GM23338 (cell line): ENCODE results near the gene DNAI1. TPM values are rescaled to one million over a fixed set of nuclear protein-coding genes. Genes with fewer than 3 reads are reported as not detected.

Source experiments
- ATAC-seq: fragments of 200-7000 bp; cut with Tn5 transposase; 3 replicates; pipeline ENCODE4 v1.9.1; 2020
- DNase-seq: peaks from one replicate; pipeline ENCODE4 v3.0.0-alpha.2; 2015; ENCODE audit warnings: low spot score
- H2AFZ ChIP-seq: fragments of 200-600 bp; sonication (generic); 2 replicates; pipeline ENCODE4 v1.8.0; 2016; ENCODE audit warnings: antibody characterized with exemption, mild to moderate bottlenecking, moderate library complexity
- H3F3A ChIP-seq: fragments of 200-600 bp; sonication (generic); replicated peaks from 2 replicates; pipeline ENCODE4 v1.8.0; 2017; ENCODE audit warnings: antibody characterized with exemption, mixed run types, low read depth
- H3K27ac ChIP-seq: fragments of 200-600 bp; sonication (generic); 2 replicates; pipeline ENCODE4 v1.6.1; 2016; ENCODE audit warnings: low read depth
- H3K27me3 ChIP-seq: fragments of 200-600 bp; sonication (generic); 2 replicates; pipeline ENCODE4 v1.8.0; 2016; ENCODE audit warnings: mild to moderate bottlenecking, mixed run types, moderate library complexity; ENCODE audit not compliant: insufficient read depth
- H3K36me3 ChIP-seq: fragments of 200-600 bp; sonication (generic); 2 replicates; pipeline ENCODE4 v1.8.0; 2016; ENCODE audit warnings: mild to moderate bottlenecking; ENCODE audit not compliant: insufficient read depth
- H3K4me1 ChIP-seq: fragments of 200-600 bp; sonication (generic); 2 replicates; pipeline ENCODE4 v1.8.0; 2016; ENCODE audit warnings: mild to moderate bottlenecking, moderate library complexity; ENCODE audit not compliant: insufficient read depth
- H3K4me2 ChIP-seq: fragments of 200-600 bp; sonication (generic); 2 replicates; pipeline ENCODE4 v1.7.1; 2017; ENCODE audit warnings: mixed run types
- H3K4me3 ChIP-seq: fragments of 200-600 bp; sonication (generic); 2 replicates; pipeline ENCODE4 v1.6.1; 2016; ENCODE audit warnings: mixed run types
- H3K79me2 ChIP-seq: fragments of 200-600 bp; sonication (generic); replicated peaks from 2 replicates; pipeline ENCODE4 v1.8.0; 2017; ENCODE audit warnings: mild to moderate bottlenecking; ENCODE audit not compliant: insufficient read depth
- H3K9me2 ChIP-seq: fragments of 200-600 bp; sonication (generic); 2 replicates; pipeline ENCODE4 v1.8.0; 2017; ENCODE audit not compliant: insufficient read depth
- H4K20me1 ChIP-seq: fragments of 200-600 bp; sonication (generic); replicated peaks from 2 replicates; pipeline ENCODE4 v1.8.0; 2017; ENCODE audit warnings: mild to moderate bottlenecking; ENCODE audit not compliant: insufficient read depth
- H3K27ac Mint-ChIP-seq: 2 replicates; pipeline ENCODE4 v1.8.0; 2020; ENCODE audit warnings: inconsistent platforms, mild to moderate bottlenecking, moderate library complexity, mixed read lengths
- H3K27me3 Mint-ChIP-seq: 3 replicates; pipeline ENCODE4 v1.8.0; 2022; ENCODE audit warnings: low read depth, mild to moderate bottlenecking, moderate library complexity, mixed read lengths, inconsistent platforms; ENCODE audit not compliant: insufficient read depth, poor library complexity
- H3K36me3 Mint-ChIP-seq: 3 replicates; pipeline ENCODE4 v1.8.0; 2021; ENCODE audit warnings: low read depth, mild to moderate bottlenecking, inconsistent platforms, moderate library complexity, mixed read lengths
- H3K4me1 Mint-ChIP-seq: 3 replicates; pipeline ENCODE4 v1.8.0; 2020; ENCODE audit warnings: mild to moderate bottlenecking, inconsistent platforms, mixed read lengths
- H3K4me3 Mint-ChIP-seq: 3 replicates; pipeline ENCODE4 v1.8.0; 2021; ENCODE audit warnings: moderate library complexity, mild to moderate bottlenecking, inconsistent platforms, mixed read lengths
- H3K9me3 Mint-ChIP-seq: 3 replicates; pipeline ENCODE4 v1.8.0; 2020; ENCODE audit warnings: moderate library complexity, mild to moderate bottlenecking, inconsistent platforms, mixed read lengths
- POLR2AphosphoS5 ChIP-seq: IDR thresholded peaks from 2 replicates; pipeline ENCODE4 v1.6.1; 2016; ENCODE audit warnings: antibody characterized with exemption, low read depth
- ZNF114 ChIP-seq: fragments of 250-450 bp; sonication (Bioruptor Pico); IDR thresholded peaks from 2 replicates; pipeline ENCODE4 v1.5.0; 2020; ENCODE audit warnings: mild to moderate bottlenecking, moderate library complexity
- ZNF331 ChIP-seq: fragments of 250-450 bp; sonication (Bioruptor Pico); IDR thresholded peaks from 2 replicates; pipeline ENCODE4 v1.5.0; 2020; ENCODE audit warnings: low read depth, mild to moderate bottlenecking, moderate library complexity
- polyA plus RNA-seq: library from polyadenylated mRNA; unstranded; fragments of >200 nt; fragmentation: Nextera tagmentation; extraction: Ambion mirVana; gene quantifications from 2 replicates; pipeline ENCODE4 v1.2.1, GENCODE V29; 2016
- total RNA-seq: library from RNA; depleted of rRNA; stranded (reverse); fragments of >200 nt; shearing (Covaris generic); gene quantifications from 2 replicates; pipeline ENCODE4 v1.2.3, GENCODE V29; 2014
- TF ChIP-seq, protein P1 (sequence below): fragments of 250-450 bp; sonication (Bioruptor Pico); IDR thresholded peaks from 2 replicates; pipeline ENCODE4 v1.5.0; 2020; ENCODE audit warnings: mild to moderate bottlenecking, moderate library complexity
- TF ChIP-seq, protein P2 (sequence below): IDR thresholded peaks from 2 replicates; pipeline ENCODE4 v1.6.1; 2016; ENCODE audit warnings: antibody characterized with exemption
- TF ChIP-seq, protein P3 (sequence below): IDR thresholded peaks from one replicate; pipeline ENCODE4 v1.6.1; 2018; ENCODE audit warnings: antibody characterized with exemption; ENCODE audit not compliant: unreplicated experiment

Gene DNAI1
- total and polyA plus RNA-seq, 2 experiments from 2014 or later = 1.0 to 1.1 TPM

DNA sequence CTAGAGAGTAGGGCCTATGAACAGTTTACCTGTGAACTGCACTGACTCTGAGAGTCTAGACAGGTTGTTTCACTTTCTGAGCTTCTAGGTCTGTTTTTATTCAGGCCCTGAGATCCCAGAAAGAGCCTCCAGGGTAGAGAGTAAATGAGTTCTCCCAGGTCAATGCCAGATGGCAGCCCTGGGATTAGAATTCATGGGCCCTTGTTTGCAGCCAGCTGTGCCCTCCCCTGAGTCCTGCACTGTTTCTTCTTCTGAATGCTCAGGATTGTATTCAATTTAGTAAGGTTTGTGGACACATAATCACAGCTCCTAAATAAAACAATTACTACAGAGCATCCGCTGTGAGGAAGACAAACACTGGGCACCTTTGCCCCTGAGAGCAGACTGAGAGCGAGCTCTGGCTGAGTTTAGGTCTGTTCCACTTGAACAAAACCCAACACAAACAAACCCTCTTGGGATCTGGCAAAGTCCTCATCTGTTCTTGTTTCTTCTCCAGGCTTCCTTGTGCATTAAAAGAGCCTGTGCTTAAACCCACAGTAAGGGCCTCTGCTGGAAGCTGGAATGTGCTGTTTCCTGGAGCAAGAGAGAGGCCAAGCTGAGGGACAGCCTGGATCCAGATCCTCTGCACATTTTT, 30.2 kb upstream of the DNAI1 start (continued):
- TF ChIP-seq, protein P1, sequence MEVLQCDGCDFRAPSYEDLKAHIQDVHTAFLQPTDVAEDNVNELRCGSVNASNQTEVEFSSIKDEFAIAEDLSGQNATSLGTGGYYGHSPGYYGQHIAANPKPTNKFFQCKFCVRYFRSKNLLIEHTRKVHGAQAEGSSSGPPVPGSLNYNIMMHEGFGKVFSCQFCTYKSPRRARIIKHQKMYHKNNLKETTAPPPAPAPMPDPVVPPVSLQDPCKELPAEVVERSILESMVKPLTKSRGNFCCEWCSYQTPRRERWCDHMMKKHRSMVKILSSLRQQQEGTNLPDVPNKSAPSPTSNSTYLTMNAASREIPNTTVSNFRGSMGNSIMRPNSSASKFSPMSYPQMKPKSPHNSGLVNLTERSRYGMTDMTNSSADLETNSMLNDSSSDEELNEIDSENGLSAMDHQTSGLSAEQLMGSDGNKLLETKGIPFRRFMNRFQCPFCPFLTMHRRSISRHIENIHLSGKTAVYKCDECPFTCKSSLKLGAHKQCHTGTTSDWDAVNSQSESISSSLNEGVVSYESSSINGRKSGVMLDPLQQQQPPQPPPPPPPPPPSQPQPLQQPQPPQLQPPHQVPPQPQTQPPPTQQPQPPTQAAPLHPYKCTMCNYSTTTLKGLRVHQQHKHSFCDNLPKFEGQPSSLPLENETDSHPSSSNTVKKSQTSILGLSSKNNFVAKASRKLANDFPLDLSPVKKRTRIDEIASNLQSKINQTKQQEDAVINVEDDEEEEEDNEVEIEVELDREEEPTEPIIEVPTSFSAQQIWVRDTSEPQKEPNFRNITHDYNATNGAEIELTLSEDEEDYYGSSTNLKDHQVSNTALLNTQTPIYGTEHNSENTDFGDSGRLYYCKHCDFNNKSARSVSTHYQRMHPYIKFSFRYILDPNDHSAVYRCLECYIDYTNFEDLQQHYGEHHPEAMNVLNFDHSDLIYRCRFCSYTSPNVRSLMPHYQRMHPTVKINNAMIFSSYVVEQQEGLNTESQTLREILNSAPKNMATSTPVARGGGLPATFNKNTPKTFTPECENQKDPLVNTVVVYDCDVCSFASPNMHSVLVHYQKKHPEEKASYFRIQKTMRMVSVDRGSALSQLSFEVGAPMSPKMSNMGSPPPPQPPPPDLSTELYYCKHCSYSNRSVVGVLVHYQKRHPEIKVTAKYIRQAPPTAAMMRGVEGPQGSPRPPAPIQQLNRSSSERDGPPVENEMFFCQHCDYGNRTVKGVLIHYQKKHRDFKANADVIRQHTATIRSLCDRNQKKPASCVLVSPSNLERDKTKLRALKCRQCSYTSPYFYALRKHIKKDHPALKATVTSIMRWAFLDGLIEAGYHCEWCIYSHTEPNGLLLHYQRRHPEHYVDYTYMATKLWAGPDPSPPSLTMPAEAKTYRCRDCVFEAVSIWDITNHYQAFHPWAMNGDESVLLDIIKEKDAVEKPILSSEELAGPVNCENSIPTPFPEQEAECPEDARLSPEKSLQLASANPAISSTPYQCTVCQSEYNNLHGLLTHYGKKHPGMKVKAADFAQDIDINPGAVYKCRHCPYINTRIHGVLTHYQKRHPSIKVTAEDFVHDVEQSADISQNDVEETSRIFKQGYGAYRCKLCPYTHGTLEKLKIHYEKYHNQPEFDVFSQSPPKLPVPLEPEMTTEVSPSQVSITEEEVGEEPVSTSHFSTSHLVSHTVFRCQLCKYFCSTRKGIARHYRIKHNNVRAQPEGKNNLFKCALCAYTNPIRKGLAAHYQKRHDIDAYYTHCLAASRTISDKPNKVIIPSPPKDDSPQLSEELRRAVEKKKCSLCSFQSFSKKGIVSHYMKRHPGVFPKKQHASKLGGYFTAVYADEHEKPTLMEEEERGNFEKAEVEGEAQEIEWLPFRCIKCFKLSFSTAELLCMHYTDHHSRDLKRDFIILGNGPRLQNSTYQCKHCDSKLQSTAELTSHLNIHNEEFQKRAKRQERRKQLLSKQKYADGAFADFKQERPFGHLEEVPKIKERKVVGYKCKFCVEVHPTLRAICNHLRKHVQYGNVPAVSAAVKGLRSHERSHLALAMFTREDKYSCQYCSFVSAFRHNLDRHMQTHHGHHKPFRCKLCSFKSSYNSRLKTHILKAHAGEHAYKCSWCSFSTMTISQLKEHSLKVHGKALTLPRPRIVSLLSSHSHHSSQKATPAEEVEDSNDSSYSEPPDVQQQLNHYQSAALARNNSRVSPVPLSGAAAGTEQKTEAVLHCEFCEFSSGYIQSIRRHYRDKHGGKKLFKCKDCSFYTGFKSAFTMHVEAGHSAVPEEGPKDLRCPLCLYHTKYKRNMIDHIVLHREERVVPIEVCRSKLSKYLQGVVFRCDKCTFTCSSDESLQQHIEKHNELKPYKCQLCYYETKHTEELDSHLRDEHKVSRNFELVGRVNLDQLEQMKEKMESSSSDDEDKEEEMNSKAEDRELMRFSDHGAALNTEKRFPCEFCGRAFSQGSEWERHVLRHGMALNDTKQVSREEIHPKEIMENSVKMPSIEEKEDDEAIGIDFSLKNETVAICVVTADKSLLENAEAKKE (CRISPR knock-in tag) = no peak
- TF ChIP-seq ZNF114 = no peak
- TF ChIP-seq, protein P2, sequence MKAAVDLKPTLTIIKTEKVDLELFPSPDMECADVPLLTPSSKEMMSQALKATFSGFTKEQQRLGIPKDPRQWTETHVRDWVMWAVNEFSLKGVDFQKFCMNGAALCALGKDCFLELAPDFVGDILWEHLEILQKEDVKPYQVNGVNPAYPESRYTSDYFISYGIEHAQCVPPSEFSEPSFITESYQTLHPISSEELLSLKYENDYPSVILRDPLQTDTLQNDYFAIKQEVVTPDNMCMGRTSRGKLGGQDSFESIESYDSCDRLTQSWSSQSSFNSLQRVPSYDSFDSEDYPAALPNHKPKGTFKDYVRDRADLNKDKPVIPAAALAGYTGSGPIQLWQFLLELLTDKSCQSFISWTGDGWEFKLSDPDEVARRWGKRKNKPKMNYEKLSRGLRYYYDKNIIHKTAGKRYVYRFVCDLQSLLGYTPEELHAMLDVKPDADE = no peak

DNA sequence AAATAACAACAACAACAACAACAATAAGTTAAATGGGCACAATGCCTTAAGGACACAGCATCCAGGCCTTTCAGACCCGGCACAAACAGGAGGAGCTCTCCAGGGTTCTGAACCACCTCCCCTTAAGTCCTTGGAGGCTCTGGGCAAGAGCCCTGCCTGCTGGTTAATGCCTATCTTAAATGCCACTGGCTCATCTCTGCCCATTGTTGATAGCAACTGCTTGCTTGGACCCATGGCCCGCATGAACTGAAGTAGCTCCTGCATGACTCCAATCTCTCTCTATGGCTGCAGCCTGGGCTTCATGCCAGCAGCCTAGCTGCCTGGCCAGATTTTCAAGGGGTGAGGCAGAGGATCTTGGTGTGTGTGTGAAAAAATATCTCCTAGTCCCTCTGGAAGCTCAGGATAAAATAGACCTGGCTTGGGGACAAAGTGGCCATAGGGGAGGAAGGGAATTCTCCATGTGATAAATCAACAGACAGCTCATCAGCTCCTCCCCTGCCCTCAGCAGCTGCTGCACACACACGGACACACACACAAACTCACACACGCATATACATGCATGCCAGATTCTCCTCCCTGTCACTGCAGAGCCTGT, 27.7 kb upstream of the DNAI1 start:
- Histone ChIP-seq H3K27me3 (no peaks in the 10 kb centered on the region), H3K79me2 (no peaks in the 10 kb centered on the region), H3K9me2 (no peaks in the 10 kb centered on the region), H3K4me3 (no peak overlapping the region), H2AFZ (no peak overlapping the region), H3K4me2 (no peak overlapping the region), H3F3A (no peaks in the 10 kb centered on the region), H3K4me1 (0 out of 2 replicates have a peak, but pooled peaks cover 2% of the 10 kb centered on the region), H4K20me1 (peaks cover 22% of the 10 kb centered on the region; the same call in 1 of the 2 replicates), H3K27ac (no peak overlapping the region), H3K36me3 (no peaks in the 10 kb centered on the region)
- H3K4me3 Mint-ChIP-seq = no peak overlapping the region
- peaks cover 11% of the 10 kb centered on the region for H3K4me1 Mint-ChIP-seq
- H3K36me3 Mint-ChIP-seq = no peaks in the 10 kb centered on the region
- no peak for TF ChIP-seq POLR2AphosphoS5
- TF ChIP-seq, protein P3, sequence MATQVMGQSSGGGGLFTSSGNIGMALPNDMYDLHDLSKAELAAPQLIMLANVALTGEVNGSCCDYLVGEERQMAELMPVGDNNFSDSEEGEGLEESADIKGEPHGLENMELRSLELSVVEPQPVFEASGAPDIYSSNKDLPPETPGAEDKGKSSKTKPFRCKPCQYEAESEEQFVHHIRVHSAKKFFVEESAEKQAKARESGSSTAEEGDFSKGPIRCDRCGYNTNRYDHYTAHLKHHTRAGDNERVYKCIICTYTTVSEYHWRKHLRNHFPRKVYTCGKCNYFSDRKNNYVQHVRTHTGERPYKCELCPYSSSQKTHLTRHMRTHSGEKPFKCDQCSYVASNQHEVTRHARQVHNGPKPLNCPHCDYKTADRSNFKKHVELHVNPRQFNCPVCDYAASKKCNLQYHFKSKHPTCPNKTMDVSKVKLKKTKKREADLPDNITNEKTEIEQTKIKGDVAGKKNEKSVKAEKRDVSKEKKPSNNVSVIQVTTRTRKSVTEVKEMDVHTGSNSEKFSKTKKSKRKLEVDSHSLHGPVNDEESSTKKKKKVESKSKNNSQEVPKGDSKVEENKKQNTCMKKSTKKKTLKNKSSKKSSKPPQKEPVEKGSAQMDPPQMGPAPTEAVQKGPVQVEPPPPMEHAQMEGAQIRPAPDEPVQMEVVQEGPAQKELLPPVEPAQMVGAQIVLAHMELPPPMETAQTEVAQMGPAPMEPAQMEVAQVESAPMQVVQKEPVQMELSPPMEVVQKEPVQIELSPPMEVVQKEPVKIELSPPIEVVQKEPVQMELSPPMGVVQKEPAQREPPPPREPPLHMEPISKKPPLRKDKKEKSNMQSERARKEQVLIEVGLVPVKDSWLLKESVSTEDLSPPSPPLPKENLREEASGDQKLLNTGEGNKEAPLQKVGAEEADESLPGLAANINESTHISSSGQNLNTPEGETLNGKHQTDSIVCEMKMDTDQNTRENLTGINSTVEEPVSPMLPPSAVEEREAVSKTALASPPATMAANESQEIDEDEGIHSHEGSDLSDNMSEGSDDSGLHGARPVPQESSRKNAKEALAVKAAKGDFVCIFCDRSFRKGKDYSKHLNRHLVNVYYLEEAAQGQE = peak; percentile 85
- TF ChIP-seq ZNF331 (CRISPR knock-in tag) = no peak
- no peaks in the 10 kb centered on the region; the same call in 2 of the 3 replicates for H3K9me3 Mint-ChIP-seq
- peak; percentile 93 for ATAC-seq
- H3K27ac Mint-ChIP-seq = no peak overlapping the region
- peak; percentile 88 for DNase-seq
- peaks cover 6% of the 10 kb centered on the region for H3K27me3 Mint-ChIP-seq
